CMK (cell line): ENCODE data around the gene TSSK3.

Source experiments
- DNase-seq: peaks from one replicate; pipeline ENCODE4 v3.0.0-alpha.2; 2010; ENCODE audit warnings: low read depth

The TSSK3 gene

GRCh38 chr1:32362474-32363313 is at the start of gene TSSK3, which contains the start of gene FAM229A:
TSS of gene TSSK3 (plus strand) at chr1:32362539. CDS start at chr1:32362702, 163 bp downstream.
TSS of gene FAM229A (minus strand) at chr1:32362485. CDS start at chr1:32362091, 394 bp downstream.
- DNase-seq, result no peak

- no peak for DNase-seq
These were observed 45.4 kb upstream of the TSSK3 start for GRCh38 chr1:32316903-32317277.

DNA sequence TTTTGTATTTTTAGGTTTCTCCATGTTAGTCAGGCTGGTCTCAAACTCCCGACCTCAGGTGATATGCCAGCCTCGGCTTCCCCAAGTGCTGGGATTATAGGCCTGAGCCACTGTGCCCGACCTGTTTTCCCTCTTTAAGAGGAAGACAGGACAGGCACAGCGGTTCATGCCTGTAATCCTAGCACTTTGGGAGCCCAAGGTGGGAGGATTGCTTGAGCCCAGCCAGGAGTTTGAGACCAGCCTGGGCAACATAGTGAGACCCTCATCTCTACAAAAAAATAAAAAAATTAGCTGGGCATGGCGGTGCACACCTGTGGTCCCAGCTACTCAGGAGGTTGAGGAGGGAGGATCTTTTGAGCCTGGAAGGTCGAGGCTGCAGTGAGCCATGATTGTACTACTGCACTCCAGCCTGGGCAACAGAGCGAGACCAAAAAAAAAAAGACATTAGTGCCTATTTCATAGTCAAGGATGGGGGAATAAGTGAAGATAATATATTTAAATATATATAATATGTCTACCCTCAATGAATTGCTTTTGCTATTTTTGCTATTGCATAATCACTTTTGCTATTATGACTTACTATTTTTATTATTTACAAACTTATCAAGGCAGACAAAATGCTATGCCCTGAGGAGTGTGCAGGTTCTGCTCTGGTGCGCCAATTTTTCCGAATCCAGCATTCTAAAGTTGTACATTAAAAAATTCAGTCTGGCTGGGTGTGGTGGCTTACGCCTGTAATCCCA is 44.0 kb upstream of the TSSK3 start:
- no peak for DNase-seq

DNA sequence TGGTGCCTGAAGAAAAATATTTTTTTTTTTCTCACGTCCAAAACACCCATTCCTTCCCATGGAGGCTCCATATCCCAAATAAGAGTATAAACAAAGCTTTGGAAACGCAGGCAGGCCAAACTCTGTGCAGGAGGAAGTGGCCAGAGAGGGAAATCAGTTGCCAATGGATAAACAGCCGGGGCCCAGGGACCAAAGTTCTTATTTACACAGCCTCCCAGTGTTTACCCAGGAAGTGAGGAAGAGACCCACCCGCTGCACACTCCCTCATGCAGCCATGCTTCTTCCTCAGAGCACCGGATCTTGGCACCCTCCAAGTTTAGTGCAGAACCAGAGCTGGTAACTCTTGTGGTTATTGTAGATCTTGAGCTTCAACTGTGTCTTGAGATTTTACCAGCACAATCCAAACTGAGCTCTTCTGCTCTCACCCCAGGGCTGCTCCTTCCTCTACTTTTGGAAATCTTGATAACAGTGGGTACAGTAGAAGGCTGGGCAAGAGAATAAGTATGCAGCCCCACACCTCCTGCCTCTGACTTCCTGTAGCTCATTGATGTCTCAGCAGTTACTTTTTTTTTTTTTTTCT is 40.5 kb upstream of the TSSK3 start:
- DNase-seq, result no peak

GRCh38 chr1:32327204-32327603 is 35.1 kb upstream of the TSSK3 start:
- no peak for DNase-seq

DNA sequence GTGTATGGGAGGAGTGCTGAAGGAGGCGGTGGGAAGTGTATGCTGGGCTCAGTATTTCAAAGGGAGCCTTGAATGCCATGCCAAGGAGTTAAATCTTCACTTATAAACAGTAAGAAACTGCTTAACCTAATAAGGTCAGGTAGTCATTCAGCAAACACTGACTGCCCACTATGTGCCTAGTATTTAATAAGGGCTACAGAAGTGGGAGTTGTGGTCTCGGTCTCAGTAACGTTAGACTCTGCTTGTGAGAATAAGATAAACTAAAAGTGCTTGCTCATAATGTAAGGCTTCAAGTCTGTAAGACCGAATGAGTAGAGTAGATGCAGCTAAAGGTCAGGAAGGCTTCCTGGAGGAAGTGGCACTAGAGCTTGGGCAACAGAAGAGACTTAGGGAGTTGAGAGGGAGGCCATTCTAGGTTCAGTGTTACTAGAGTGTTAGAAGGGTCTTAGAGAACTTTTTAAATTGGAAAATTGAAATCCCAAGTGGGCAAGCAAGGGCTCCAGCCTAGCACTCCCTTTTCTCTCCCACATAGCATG is 32.3 kb upstream of the TSSK3 start:
- no peak for DNase-seq

DNA sequence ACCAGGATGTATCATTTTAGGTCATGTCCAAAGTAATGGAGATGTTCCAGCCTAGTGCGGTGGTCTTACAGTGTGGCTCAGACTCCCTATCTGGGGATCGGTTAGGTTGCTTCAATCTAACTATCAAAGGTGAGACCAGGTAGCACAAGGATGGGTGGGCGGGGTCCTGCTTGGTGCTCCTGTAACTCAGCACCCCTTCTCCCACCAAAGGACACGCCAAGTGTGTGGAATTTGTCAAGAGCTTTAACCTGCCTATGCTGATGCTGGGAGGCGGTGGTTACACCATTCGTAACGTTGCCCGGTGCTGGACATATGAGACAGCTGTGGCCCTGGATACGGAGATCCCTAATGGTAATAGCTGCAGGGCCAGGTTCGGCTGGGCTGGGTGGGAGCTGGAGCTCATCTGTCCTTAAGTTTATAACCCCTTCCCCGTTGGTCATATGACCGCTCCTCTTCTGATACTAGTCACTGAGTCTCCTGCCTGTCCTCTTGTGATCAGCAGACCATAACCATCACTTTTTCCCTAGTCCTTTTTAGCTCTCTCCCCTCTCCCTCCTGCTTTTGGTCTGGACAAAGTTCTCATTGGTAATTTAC is 31.7 kb upstream of the TSSK3 start:
- no peak for DNase-seq

DNA sequence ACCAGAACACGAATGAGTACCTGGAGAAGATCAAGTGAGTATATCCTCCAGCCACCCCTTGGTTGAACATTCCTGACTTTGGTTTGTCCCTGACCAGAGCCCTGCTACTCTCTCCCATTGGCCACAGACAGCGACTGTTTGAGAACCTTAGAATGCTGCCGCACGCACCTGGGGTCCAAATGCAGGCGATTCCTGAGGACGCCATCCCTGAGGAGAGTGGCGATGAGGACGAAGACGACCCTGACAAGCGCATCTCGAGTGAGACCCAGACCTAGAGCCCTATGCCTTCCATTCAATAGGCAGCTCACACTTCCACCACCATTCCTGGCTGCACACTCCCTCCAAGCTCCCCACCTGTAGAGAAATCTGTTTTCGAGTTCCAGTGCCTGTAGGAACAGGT is 30.8 kb upstream of the TSSK3 start:
- DNase-seq, result no peak

- no peak for DNase-seq
These were observed 29.9 kb upstream of the TSSK3 start for GRCh38 chr1:32332290-32333079.

DNA sequence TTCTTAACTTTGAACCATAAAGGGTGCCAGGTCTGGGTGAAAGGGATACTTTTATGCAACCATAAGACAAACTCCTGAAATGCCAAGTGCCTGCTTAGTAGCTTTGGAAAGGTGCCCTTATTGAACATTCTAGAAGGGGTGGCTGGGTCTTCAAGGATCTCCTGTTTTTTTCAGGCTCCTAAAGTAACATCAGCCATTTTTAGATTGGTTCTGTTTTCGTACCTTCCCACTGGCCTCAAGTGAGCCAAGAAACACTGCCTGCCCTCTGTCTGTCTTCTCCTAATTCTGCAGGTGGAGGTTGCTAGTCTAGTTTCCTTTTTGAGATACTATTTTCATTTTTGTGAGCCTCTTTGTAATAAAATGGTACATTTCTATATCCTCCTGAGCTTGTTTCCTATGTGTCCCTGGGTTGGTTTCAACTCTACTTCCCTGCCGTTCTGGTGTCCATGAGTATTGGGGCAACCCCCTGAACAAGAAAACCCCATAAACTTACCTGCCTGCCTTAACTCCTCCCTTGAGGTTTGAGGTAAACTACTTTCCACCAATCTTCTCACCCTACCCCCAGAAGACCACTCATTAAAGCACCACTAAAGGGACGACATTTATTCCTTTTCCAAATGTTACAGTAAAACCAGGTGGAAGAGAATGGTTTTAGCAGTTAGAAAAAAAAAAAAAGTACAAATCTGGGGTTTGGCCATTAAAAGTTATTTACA is 28.9 kb upstream of the TSSK3 start:
- DNase-seq, result no peak

- no peak for DNase-seq
These were observed 28.0 kb upstream of the TSSK3 start for GRCh38 chr1:32334274-32334861.

DNA sequence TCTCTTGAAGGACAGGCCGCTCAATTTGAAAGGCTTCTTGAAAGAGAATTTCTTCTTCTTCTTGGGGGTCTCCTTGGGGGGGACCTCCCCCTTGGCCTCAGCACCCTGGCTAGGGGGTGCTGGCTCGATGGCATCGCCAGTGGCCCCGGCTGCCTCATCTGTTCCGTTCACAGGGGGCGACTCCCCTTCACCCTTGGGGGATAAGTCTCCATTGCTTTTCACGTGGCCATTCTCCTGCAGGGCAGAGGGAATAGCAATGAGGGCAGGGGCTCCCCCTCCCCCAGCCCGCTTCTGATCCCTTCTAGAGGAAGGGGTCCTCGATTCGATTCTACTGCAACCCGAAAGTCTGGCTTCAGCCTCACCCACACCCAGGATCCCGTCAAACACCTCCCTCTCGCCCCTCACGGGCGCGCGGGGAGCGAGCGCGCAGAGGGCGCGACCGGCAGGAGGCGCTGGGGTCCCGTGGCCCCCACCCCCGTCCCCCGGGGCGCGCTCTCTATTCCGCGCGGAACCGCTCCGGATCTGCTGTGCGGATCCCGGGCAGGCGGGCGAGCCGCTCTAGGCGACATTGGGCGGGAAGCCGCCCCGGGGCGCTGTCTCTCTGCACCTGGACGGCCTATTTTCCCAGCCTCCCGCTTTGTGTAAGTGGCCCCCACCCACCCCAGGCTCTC is 27.3 kb upstream of the TSSK3 start:
- peak; percentile 39 for DNase-seq

DNA sequence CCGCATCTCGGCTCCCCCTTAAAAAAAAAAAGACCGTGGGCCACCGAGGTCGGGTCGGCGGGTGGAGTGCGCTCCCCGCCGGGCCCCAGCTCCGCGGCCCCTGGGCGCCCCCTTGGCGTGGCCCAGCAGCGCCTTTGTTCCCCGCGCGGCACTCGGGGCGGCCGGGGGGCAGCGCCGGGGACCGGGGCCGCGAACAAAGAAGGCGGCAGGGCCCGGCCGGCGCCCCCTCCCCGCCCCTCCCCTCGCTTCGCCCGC is 26.9 kb upstream of the TSSK3 start:
- DNase-seq, result no peak

DNA sequence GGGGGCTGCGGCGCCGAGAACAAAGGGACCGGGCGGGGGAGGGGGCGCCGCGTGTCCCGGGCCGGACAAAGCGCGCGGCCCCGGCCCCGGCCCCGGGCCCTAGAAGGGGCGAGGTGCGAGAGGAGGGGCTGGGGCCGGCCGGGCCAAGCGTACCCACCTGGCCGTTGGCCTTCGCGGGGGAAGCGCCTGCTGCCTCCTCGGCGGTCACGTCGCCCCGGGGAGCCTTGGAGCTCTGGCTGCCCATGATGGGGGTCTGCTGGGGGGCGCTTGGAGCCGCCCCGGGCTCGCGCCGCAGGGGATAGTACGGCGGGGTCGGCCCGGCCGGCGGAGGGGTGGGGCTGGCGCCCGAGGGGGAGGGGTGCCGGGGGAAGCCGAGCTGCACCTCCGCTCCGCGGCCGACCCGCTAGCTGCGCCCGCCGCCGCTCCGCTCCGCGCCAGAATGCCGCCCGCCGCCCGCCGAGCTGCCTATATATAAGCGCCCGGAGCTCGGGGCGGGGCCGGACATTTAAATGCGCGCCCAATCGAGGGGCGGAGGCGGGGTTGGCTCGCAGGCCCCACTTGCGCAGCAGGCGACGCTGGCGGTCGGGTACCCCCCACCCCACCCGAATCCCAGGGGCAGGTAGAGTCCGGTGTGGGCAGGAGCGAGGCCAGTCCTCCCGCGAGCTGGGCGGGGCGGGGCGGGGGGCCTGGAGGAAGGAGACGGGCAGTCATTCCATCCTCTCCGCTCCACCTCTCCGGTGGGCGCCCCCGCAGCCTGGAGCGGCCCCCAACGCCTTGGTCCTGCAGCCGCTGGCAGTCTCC is 26.3 kb upstream of the TSSK3 start, which contains the start of gene MARCKSL1:
MARCKSL1 (minus strand) TSS at position 444 of the 801 bp plus-strand sequence; CDS start at position 244, 200 bp downstream.
- DNase-seq, result peak; percentile 45

- DNase-seq, result no peak
These were observed 25.8 kb upstream of the TSSK3 start for GRCh38 chr1:32336591-32336932.

GRCh38 chr1:32336963-32337675 is 25.2 kb upstream of the TSSK3 start:
- peak; percentile 41 for DNase-seq

DNA sequence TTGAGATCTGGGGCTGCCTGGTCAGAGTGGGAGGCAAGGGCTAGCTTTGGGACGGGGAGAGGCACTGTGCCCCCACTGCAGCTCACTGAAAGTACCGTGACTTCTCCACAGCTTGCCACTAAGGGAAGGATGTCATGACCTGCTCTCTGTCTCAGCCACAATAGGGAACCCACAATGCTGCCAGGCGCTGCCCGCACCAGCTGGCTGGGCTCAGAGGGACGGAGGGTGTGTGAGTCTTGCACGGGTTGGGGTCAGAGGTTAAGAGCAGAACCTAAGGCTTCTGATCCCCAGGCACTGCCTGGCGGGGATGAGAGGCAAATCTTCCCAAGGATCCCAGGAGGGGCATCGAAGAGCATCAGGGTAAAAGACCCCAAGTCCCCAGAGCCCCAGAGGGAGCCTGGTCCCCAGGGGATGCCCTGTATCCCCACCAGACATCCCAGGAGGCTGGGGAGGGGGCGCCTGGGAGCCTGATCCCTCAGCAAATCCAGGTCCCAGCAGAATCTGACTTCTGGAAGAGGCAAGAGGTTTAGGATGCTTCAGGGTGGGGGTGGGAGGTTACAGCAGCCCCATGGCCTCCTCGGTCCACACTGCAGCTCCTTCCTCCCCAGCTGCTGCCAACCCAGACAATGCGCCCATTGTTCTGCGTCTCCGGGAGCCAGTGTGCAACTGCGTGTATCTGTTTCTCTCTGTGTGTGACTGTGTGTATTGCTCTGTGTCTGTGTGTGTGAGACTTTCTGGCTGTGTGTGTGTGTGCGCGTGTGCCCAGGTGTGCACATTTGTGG is 24.3 kb upstream of the TSSK3 start:
- DNase-seq, result peak; percentile 62
